MCF 10A (cell line): ENCODE data around the gene RANGAP1. TPM values are rescaled to one million over a fixed set of nuclear protein-coding genes. Genes with fewer than 3 reads are reported as not detected.

Source experiments
- BruUV-seq: library from RNA; stranded (reverse); fragments of 400-500 nt; replicated peaks from 2 replicates; lab custom pipeline; 2021; lab: Mats Ljungman, UMichigan
- CTCF ChIA-PET: fragments of 300-600 bp; sonication (Branson Sonifier 250); formaldehyde crosslinking; extraction: SDS; loops from one replicate; lab custom pipeline; 2021; ENCODE audit warnings: antibody characterized with exemption, inconsistent platforms; lab: Yijun Ruan, JAX
- POLR2A ChIA-PET: fragments of 300-600, 350-650 bp; sonication (Branson Sonifier 250); formaldehyde crosslinking; extraction: SDS; loops from one replicate; lab custom pipeline; 2020; ENCODE audit warnings: antibody characterized with exemption, inconsistent platforms; lab: Yijun Ruan, JAX
- DNase-seq: peaks from one replicate; pipeline ENCODE4 v3.0.0-alpha.2; 2018; ENCODE audit not compliant: unreplicated experiment
- H3K27ac Mint-ChIP-seq: one replicate; pipeline ENCODE4 v1.8.0; 2022; ENCODE audit warnings: mild to moderate bottlenecking, low read depth, mixed read lengths; ENCODE audit not compliant: unreplicated experiment
- H3K27me3 Mint-ChIP-seq: one replicate; pipeline ENCODE4 v1.8.0; 2022; ENCODE audit warnings: mixed read lengths; ENCODE audit not compliant: insufficient read depth, unreplicated experiment
- H3K36me3 Mint-ChIP-seq: one replicate; pipeline ENCODE4 v1.8.0; 2022; ENCODE audit warnings: mild to moderate bottlenecking, moderate library complexity, mixed read lengths; ENCODE audit not compliant: insufficient read depth, unreplicated experiment
- H3K4me1 Mint-ChIP-seq: one replicate; pipeline ENCODE4 v1.8.0; 2022; ENCODE audit warnings: mixed read lengths; ENCODE audit not compliant: insufficient read depth, unreplicated experiment
- H3K4me3 Mint-ChIP-seq: one replicate; pipeline ENCODE4 v1.8.0; 2022; ENCODE audit warnings: mild to moderate bottlenecking, moderate library complexity, mixed read lengths; ENCODE audit not compliant: unreplicated experiment
- H3K9me3 Mint-ChIP-seq: one replicate; pipeline ENCODE4 v1.8.0; 2022; ENCODE audit warnings: mixed read lengths; ENCODE audit not compliant: unreplicated experiment
- intact Hi-C: fragments of 100-400 bp; cut with micrococcal nuclease; formaldehyde crosslinking; loops from 2 replicates; pipeline ENCODE4 v1.14.1; 2022
- total RNA-seq: library from RNA; stranded (reverse); gene quantifications from 2 replicates; pipeline ENCODE4 v1.2.3, GENCODE V29; 2022
- TF ChIP-seq, protein P1 (sequence below): fragments of 200-600 bp; IDR thresholded peaks from one replicate; pipeline ENCODE4 v1.8.0; 2022; ENCODE audit warnings: antibody characterized with exemption, mild to moderate bottlenecking; ENCODE audit not compliant: unreplicated experiment

The RANGAP1 gene
- total RNA-seq, 1 experiment from 2014 or later: 117 TPM

DNA sequence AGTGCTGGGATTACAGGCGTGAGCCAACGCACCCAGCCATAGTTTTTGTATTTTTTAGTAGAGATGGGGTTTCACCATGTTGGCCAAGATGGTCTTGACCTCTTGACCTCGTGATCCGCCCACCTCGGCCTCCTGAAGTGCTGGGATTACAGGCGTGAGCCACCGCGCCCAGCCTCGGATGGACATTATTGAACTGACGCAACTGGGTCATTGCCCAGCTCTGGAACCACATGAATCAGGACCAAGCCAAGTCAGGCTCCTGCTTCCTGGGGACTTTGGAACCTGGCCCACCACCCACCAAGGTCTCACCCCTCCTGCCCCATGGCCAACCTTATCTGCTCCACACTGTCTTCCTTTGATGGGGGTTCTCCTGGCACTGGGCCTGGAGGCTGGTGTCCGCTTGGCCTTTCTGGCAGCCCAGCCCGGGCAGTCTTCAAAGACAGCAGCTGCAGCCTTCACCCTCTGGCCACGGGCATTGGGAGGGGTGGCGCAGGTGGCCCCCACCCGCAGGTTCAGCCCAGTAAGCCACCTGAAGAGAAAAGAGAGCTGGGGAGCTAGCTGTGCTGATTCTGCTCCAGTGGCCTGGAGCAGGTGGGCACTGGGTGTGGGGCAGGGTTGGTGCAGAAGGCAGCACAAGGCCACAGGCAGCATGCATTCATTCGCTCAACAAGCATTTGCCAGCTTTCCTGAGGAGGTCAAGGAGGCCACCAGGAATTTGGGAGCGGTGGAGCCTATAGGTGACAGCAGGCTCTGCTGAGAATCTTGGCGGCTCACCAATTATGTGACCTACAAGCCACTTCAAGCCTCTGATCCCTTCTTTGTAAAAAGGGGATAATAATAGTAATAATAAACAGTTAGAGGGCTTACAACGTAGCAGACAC is 50.9 kb downstream of the RANGAP1 start:
- no peak for DNase-seq
- H3K4me3 Mint-ChIP-seq: no peak overlapping the region
- no peak overlapping the region for H3K27ac Mint-ChIP-seq
- TF ChIP-seq, protein P1, sequence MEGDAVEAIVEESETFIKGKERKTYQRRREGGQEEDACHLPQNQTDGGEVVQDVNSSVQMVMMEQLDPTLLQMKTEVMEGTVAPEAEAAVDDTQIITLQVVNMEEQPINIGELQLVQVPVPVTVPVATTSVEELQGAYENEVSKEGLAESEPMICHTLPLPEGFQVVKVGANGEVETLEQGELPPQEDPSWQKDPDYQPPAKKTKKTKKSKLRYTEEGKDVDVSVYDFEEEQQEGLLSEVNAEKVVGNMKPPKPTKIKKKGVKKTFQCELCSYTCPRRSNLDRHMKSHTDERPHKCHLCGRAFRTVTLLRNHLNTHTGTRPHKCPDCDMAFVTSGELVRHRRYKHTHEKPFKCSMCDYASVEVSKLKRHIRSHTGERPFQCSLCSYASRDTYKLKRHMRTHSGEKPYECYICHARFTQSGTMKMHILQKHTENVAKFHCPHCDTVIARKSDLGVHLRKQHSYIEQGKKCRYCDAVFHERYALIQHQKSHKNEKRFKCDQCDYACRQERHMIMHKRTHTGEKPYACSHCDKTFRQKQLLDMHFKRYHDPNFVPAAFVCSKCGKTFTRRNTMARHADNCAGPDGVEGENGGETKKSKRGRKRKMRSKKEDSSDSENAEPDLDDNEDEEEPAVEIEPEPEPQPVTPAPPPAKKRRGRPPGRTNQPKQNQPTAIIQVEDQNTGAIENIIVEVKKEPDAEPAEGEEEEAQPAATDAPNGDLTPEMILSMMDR: no peak
- H3K9me3 Mint-ChIP-seq: no peaks in the 10 kb centered on the region
- no peaks in the 10 kb centered on the region for H3K4me1 Mint-ChIP-seq
- H3K27me3 Mint-ChIP-seq: no peaks in the 10 kb centered on the region
- intact Hi-C loops: no loop called here
- ChIA-PET POLR2A (interaction anchor here (0.6 to 0.7 kb wide), 2 partner anchors 29 to 212 kb away, joined by 3 read pairs; no protein-coding TSS in a partner anchor), CTCF (interaction anchor here (0.6 to 4.1 kb wide), 4 partner anchors 32 to 824 kb away, joined by 3 to 37 read pairs (median 4); no protein-coding TSS in a partner anchor)
- BruUV-seq: no TSS peak
- peaks cover 7% of the 10 kb centered on the region for H3K36me3 Mint-ChIP-seq

DNA sequence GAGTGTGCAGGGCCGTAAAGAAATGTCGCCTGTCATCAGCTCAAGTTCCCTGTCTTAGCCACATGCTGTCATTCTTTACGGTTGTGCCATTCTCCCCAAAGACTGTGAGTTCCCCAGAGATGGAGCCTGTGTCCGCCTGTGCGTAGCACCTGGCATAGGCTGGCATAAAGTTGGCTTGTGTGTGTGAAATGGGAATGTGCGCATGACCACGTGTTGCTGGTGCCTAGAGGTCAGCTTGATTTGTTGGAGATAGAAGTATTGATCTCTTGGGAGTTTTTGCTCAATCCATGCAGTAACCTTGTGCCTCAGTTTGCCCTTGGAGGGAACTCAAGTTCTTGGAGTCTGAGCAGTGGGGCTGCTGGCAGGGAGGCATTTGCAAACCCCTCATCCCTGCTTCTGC is 54.6 kb downstream of the RANGAP1 start:
- no TSS peak for BruUV-seq
- H3K36me3 Mint-ChIP-seq: peaks cover 23% of the 10 kb centered on the region

DNA sequence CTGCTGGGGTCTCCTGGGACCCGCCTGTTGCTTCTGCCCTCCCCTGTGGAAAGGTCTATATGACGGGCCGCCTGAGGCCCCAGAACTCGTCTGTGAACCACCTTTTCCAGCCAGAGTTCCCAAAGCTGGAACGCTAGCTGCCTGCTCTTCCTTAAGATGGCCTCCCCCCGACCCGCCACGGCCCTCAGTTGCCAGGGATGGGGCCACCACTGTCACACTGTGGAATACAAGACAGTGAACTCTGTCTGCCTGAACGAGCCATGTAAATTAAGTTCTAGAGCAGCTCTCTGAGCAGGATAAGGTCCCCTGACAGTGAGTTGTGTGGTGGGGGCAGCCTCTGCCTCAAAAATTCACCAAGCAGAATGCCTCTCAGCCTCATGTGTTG is 55.6 kb downstream of the RANGAP1 start:
- CTCF ChIA-PET: interaction anchor here (0.6 kb wide), 1 partner anchor 33 kb away, joined by 4 read pairs; no protein-coding TSS in a partner anchor
- TF ChIP-seq, protein P1: no peak
- Mint-ChIP-seq H3K27ac (no peak overlapping the region), H3K4me3 (no peak overlapping the region), H3K27me3 (no peaks in the 10 kb centered on the region), H3K9me3 (no peaks in the 10 kb centered on the region), H3K4me1 (no peaks in the 10 kb centered on the region), H3K36me3 (peaks cover 32% of the 10 kb centered on the region)
- POLR2A ChIA-PET: interaction anchor here (0.5 to 1.4 kb wide), 2 partner anchors 9 to 525 kb away, joined by 3 read pairs; no protein-coding TSS in a partner anchor
- intact Hi-C loops: no loop called here
- no TSS peak for BruUV-seq
- no peak for DNase-seq

More for the DNA sequence above, 54.6 kb downstream of the RANGAP1 start:
- ChIA-PET POLR2A (interaction anchor here (0.6 to 1.4 kb wide), 4 partner anchors 8 to 156 kb away, joined by 3 read pairs; partner anchors contain the start of gene CHADL), CTCF (no interaction called here)
- no peak overlapping the region for H3K4me3 Mint-ChIP-seq
- no peak overlapping the region for H3K27ac Mint-ChIP-seq
- TF ChIP-seq, protein P1: no peak
- H3K4me1 Mint-ChIP-seq: no peaks in the 10 kb centered on the region
- no peaks in the 10 kb centered on the region for H3K27me3 Mint-ChIP-seq
- DNase-seq: no peak
- intact Hi-C loops: no loop called here
- H3K9me3 Mint-ChIP-seq: no peaks in the 10 kb centered on the region

DNA sequence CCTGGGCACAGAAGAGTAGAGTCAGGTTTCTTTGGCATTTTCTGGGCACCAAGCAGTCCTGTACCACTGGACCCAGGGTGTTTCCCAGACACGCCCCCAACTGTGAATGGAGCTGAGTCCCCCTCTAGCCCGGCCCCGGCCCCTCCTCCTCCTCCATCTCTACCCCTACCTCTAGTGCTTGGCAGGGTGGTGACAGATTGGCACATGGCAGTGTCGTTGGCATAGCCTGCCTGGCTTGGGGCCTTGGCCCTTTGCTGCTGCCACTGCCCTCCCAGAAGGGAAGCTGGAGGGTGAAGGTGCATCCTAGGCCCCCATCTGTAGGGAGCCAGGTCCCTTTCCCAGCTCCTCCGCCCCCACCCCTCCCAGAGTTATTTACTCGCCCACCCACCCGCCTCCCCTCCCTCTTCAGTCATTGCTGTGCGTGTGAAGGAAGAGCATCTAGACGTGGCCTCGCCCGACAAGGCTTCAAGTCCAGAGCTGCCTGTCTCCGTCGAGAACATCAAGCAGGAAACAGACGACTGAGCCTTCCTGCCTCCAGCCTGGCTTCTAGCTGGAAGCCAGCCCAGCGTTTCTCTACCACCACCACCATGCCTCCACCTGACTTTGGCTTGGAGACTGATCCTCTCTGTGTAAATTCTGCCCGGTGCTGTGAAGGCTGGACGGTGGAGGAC is 56.1 kb downstream of the RANGAP1 start:
- CTCF ChIA-PET: interaction anchor here (0.6 kb wide), 1 partner anchor 34 kb away, joined by 4 read pairs; no protein-coding TSS in a partner anchor

More for the DNA sequence above, 56.1 kb downstream of the RANGAP1 start:
- POLR2A ChIA-PET: interaction anchor here (0.5 kb wide), 1 partner anchor 525 kb away, joined by 3 read pairs; no protein-coding TSS in a partner anchor
- no peaks in the 10 kb centered on the region for H3K9me3 Mint-ChIP-seq
- H3K36me3 Mint-ChIP-seq: peaks cover 32% of the 10 kb centered on the region
- intact Hi-C loops: no loop called here
- H3K27me3 Mint-ChIP-seq: no peaks in the 10 kb centered on the region
- H3K27ac Mint-ChIP-seq: no peak overlapping the region
- no TSS peak for BruUV-seq
- H3K4me3 Mint-ChIP-seq: no peak overlapping the region
- TF ChIP-seq, protein P1: no peak
- no peaks in the 10 kb centered on the region for H3K4me1 Mint-ChIP-seq
- no peak for DNase-seq
